Measurements from ENCODE around the gene EIF3J.

GRCh38 chr15:44500555-44500954, 36.4 kb upstream of the EIF3J start:
- TF ChIP-seq CTCF (conservative IDR thresholded peaks at IDR 0.05; ENCODE audit: low read depth, low read length), result no peak
- no peak for TF ChIP-seq EZH2 (IDR thresholded peaks at IDR 0.05; ENCODE audit: low read length, unreplicated experiment)
- TF ChIP-seq EZH2phosphoT487 (IDR thresholded peaks at IDR 0.05; ENCODE audit: borderline replicate concordance, low read length), result no peak

Data from PC-3 (cell line).